T-helper 9 cell (primary cell): ENCODE measurements around the gene SLC25A24.

Experiments
- DNase-seq: peaks from one replicate; pipeline ENCODE4 v3.0.0-alpha.2; 2020

SLC25A24 gene

DNA sequence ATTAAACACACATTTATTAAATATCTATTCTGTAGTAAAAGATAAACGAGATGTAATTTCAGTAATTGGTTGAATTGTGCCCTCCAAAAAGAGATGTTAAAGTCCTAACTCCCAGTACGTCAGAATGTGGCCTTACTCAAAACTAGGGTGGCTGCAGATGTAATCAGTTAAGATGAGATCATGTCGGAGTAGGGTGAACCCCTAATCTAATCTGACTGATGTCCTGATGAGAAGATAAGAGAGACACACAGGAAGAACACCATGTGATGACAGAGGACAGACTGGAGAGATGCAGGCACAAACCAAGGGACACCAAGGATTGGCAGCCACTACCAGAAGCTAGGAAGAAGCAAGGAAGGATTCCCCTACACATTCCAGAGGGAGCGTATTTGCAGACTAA lies 104.1 kb downstream of the SLC25A24 start:
- no peak for DNase-seq

DNA sequence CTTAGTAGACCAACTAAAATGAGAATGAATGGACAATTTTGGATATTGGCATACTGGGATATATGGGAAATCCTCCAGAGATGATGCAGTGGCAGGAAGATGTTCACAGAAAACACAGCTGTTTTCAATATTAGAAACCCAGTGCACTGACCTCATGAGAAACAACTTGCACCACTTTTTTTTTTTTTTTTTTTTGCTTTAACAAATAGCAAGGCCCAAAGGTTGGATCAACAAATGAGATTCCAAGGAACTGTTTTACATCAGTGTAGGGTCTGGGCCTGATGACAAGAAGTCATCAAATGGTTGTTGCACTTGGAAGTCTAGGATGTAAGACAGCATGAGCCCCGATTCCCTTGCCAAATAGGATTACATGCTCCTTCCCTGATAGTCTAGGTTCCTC lies 110.7 kb downstream of the SLC25A24 start:
- DNase-seq, result no peak

DNA sequence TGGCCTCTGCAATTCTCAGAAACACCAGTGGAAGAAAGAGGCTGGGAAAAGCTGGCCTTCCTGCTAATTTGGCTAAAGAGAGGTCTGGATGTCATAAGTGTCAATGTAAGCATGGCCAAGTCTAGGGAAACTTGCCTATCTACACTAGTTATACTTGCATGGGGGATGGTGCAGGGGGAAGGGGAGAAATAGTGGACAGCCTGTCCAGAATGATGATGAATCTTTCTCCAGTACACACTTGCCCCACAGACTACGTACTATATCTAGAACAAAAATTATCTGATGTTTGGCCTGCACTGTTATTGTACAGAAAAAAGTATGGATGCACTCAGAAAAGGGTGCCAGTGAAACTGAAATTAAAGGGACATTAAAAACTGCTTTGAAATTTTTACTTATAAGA lies 114.5 kb downstream of the SLC25A24 start:
- DNase-seq, result no peak

DNA sequence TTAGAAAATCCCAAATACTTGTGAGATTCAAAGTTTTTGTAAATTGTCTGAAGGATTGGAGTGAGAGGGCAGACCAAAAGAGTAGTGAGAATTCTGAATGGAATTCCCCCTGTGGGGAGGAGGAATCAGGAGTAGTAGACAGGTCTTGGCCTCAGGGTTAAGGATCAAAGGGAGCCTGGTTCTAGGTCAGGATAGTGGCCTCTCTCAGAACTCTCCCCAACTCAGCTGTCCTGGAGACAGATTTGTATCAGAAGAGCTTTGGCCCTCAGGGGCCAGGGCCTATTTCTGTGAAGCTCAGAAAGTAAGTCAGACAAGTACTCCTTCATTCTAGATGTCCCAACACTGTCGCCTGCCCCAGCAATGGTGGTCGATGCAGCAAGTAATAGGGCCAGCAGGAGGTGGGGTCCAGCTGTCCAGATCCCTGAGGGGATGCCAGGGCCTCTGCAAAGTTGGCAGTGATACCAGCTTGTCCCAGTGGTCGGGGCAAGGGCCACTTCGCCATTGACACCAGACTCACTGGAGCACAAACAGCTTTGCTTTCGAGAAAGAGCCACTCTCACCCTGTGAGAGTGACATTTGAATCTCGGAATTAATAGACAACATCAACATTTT lies 115.2 kb downstream of the SLC25A24 start:
- no peak for DNase-seq
